Measurements from ENCODE around the gene GPX1.

DNA sequence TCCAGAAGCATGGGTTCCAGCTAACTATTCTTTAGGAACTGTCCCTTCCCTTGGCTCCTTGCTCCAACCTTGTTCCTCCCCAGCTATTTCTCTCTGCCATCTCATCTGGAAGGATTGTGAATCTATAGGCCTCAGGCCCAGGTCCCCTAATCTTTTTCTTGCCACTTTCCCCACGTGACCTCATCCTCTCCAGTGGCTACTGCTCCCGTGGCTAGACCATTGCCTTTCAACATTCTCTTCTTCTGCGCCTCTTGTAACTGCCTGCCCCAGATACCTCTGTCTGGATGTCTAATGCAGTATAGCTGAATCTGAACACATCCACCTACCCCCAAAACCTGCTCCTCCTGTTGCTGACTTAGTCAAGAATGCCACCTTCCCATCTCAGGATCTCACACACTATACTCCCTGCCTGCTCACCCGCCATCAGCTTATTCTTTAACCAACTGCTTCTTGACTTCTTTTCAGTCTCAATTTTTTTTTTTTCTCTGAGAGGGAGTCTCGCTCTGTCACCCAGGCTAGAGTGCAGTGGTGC lies 5.2 kb downstream of the GPX1 start:
- TF ChIP-seq POLR2A (IDR thresholded peaks at IDR 0.05) (no peak), POLR2AphosphoS5 (IDR thresholded peaks at IDR 0.05) (no peak), EP300 (IDR thresholded peaks at IDR 0.05; ENCODE audit: low read depth) (no peak)
- TF ChIP-seq, protein P1, sequence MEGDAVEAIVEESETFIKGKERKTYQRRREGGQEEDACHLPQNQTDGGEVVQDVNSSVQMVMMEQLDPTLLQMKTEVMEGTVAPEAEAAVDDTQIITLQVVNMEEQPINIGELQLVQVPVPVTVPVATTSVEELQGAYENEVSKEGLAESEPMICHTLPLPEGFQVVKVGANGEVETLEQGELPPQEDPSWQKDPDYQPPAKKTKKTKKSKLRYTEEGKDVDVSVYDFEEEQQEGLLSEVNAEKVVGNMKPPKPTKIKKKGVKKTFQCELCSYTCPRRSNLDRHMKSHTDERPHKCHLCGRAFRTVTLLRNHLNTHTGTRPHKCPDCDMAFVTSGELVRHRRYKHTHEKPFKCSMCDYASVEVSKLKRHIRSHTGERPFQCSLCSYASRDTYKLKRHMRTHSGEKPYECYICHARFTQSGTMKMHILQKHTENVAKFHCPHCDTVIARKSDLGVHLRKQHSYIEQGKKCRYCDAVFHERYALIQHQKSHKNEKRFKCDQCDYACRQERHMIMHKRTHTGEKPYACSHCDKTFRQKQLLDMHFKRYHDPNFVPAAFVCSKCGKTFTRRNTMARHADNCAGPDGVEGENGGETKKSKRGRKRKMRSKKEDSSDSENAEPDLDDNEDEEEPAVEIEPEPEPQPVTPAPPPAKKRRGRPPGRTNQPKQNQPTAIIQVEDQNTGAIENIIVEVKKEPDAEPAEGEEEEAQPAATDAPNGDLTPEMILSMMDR (IDR thresholded peaks at IDR 0.05), result no peak
